Spleen (tissue), 11 donors: Measurements from ENCODE around the gene MAGI2. TPM values are rescaled to one million over a fixed set of nuclear protein-coding genes. Genes with fewer than 3 reads are reported as not detected.

Source experiments
- DNase-seq: peaks from one replicate; pipeline ENCODE4 v3.0.0-alpha.2; 2020
- H3K27ac ChIP-seq, 8 donors: fragments of 200-600 bp; sonication (generic) in 7 of 8; 1 replicate in 4 of 8; 2 replicates in 4 of 8; pipeline versions ENCODE4 v1.5.0 to v1.8.0; 2016 to 2021; ENCODE audit warnings: inconsistent platforms in 4 of 8, mild to moderate bottlenecking in 4 of 8, moderate library complexity in 1 of 8
- H3K27me3 ChIP-seq, 7 donors: fragments of 200-600 bp; sonication (generic) in 6 of 7; replicated peaks in 1 of 7; 1 replicate in 4 of 7; 2 replicates in 3 of 7; pipeline versions ENCODE4 v1.5.0 to v1.8.0; 2016 to 2021; ENCODE audit warnings: inconsistent platforms in 3 of 7, mild to moderate bottlenecking in 1 of 7
- H3K36me3 ChIP-seq, 6 donors: fragments of 200-600 bp; sonication (generic) in 5 of 6; 1 replicate in 4 of 6; 2 replicates in 2 of 6; pipeline versions ENCODE4 v1.5.0 to v1.8.0; 2016 to 2021; ENCODE audit warnings: inconsistent platforms in 2 of 6
- H3K4me1 ChIP-seq, 6 donors: fragments of 200-600 bp; sonication (generic) in 5 of 6; 1 replicate in 3 of 6; 2 replicates in 3 of 6; pipeline versions ENCODE4 v1.5.0 to v1.8.0; 2016 to 2021; ENCODE audit warnings: inconsistent platforms in 3 of 6
- H3K4me3 ChIP-seq, 8 donors: fragments of 200-600 bp; sonication (generic) in 7 of 8; 1 replicate in 4 of 8; 2 replicates in 4 of 8; pipeline versions ENCODE4 v1.5.0 to v1.8.0; 2016 to 2021; ENCODE audit warnings: inconsistent platforms in 4 of 8, mild to moderate bottlenecking in 4 of 8, moderate library complexity in 2 of 8
- H3K9me3 ChIP-seq, 8 donors: fragments of 200-600 bp; sonication (generic) in 7 of 8; 1 replicate in 4 of 8; 2 replicates in 4 of 8; pipeline versions ENCODE4 v1.5.0 to v1.8.0; 2016 to 2021; ENCODE audit warnings: inconsistent platforms in 4 of 8
- CTCF ChIP-seq, 11 experiments: fragments of 200-600 bp in 7 of 11; fragments of 450-650 bp in 4 of 11; sonication (generic) in 4 of 11; IDR thresholded peaks in 8 of 11; conservative IDR thresholded peaks in 3 of 11; 1 replicate in 7 of 11; 2 replicates in 4 of 11; pipeline versions ENCODE4 v1.4.0 to v1.8.0; 2016 to 2021; ENCODE audit warnings: antibody characterized with exemption in 11 of 11, inconsistent platforms in 4 of 11, mild to moderate bottlenecking in 1 of 11
- POLR2A ChIP-seq, 3 donors: fragments of 450-650 bp; IDR thresholded peaks; one replicate each; pipeline ENCODE4 v1.5.1; 2017; ENCODE audit warnings: antibody characterized with exemption in 3 of 3, mild to moderate bottlenecking in 1 of 3
- POLR2AphosphoS5 ChIP-seq, 3 donors: sonication (generic); formaldehyde crosslinking; IDR thresholded peaks; one replicate each; pipeline ENCODE4 v1.5.1; 2017; ENCODE audit warnings: antibody characterized with exemption in 3 of 3
- WGBS, 5 donors: extraction: QIAGEN DNeasy Blood & Tissue Kit in 3 of 5; methylation state at CpG; one replicate each; pipeline versions ENCODE4 v1.1.5 to v1.1.7; 2013 to 2018; 5-methylcytosine and 5-hydroxymethylcytosine counted together
- intact Hi-C: fragments of 100-400 bp; cut with DNase I; formaldehyde crosslinking; loops from one replicate; pipeline ENCODE4 v1.15.0; 2023; ENCODE audit warnings: low total_unique reads
- polyA plus RNA-seq, 3 donors: library from polyadenylated mRNA; stranded (reverse); fragments of 200-250 nt; gene quantifications; one replicate each; pipeline ENCODE4 v1.2.1, GENCODE V29; 2013
- total RNA-seq, 7 donors: library from RNA; depleted of rRNA in 3 of 7; stranded (reverse); fragments of >200 nt in 3 of 7; fragmentation: NEBNext Ultra II Directional in 4 of 7; extraction: Animal tissue kit (Norgen Biotek cat#: 25700) in 4 of 7; gene quantifications; one replicate each; pipeline versions ENCODE4 v1.1.0 to v1.2.1, GENCODE V29; 2016 to 2021
- donor health status: healthy with polysubstance abuse.
- donor health status: DM: no; HTN: no; CAD: no; lungs with moderate emphysema.
- donor health status: DM: no; HTN: no; CAD: no.
- donor health status: Bipolar disorder and iron deficiency.
- donor health status: healthy.
- donor health status: DM: no; HTN: no; CAD: no.
- donor health status: DM: yes; HTN: yes; CAD: no.

MAGI2 gene
- total and polyA plus RNA-seq, 10 donors: 0.74 to 18.1 (median 11.1) TPM

DNA sequence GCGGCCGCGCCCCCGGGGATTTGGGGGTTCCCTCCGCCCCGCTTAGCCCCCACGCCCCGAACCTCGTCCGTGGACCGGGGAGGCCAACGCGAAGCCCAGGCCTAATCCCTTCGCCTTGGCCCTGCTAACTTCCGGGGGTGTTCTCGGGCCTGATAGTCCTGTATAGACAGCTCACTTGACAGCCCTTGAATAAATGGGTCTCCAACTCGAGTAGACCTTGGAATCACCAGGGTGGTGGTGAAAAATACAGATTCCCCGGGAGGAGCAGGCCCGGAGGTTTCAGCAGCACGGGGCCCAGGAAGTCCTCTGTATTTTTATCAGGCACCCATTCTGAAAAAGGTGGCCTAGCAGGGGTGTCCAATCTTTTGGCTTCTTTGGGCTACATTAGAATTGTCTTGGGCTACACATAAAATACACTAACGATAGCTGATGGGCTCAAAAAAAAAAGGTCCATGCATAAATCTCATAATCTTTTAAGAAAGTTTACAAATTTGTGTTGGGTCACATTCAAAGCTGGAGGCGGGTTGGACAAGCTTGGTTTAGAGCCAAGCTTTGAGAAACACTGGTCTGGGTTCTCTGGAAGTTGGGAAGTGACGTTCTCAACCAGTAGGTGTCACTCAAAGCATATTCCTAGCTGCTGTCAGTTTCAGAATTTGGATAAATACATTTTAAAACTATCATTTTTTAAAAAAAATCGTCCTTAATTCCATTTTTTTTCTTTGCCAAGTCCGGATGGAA lies 1433.2 kb downstream of the MAGI2 start:
- TF ChIP-seq POLR2AphosphoS5 (IDR thresholded peaks at IDR 0.05) (no peak), CTCF (IDR thresholded peaks at IDR 0.05 in 8 of 11, conservative IDR thresholded peaks at IDR 0.05 in 3 of 11) (peak in 10 of 11 experiments; percentile 41 to 86 (median 62))
- Histone ChIP-seq H3K4me3 (peak overlapping the region; percentile 33 to 71 (median 58)), H3K36me3 (no peaks in the 10 kb centered on the region), H3K27me3 (peaks cover 0 to 9% (median 0%) of the 10 kb centered on the region in 7 donors), H3K27ac (peak overlapping the region; percentile 76 to 95 (median 90)), H3K9me3 (no peaks in the 10 kb centered on the region), H3K4me1 (peaks cover 0 to 28% (median 17%) of the 10 kb centered on the region in 6 donors)
- DNase-seq: no peak
- WGBS, 5 donors: 1 to 5% (median 3%) methylated on average over 15 to 25 of the region's 25 CpGs
- intact Hi-C loops: no loop called here

- DNase-seq: peak; percentile 92
- intact Hi-C loops: no loop called here
- H3K4me1 ChIP-seq: peaks cover 0 to 28% (median 17%) of the 10 kb centered on the region in 6 donors
- no peaks in the 10 kb centered on the region for H3K36me3 ChIP-seq
- TF ChIP-seq POLR2A (IDR thresholded peaks at IDR 0.05) (no peak), POLR2AphosphoS5 (IDR thresholded peaks at IDR 0.05) (peak; percentile 80 to 89 (median 88)), CTCF (IDR thresholded peaks at IDR 0.05 in 8 of 11, conservative IDR thresholded peaks at IDR 0.05 in 3 of 11) (peak in 1 of 11 experiments; percentile 11)
- H3K4me3 ChIP-seq: peak overlapping the region; percentile 33 to 71 (median 58)
- peak overlapping the region; percentile 76 to 95 (median 90) for H3K27ac ChIP-seq
- no peaks in the 10 kb centered on the region for H3K9me3 ChIP-seq
- peaks cover 0 to 9% (median 0%) of the 10 kb centered on the region in 7 donors for H3K27me3 ChIP-seq
- 1 to 2% (median 1%) methylated on average over 24 to 88 of the region's 88 CpGs for WGBS, 5 donors
These were observed 1433.9 kb downstream of the MAGI2 start for GRCh38 chr7:78019447-78020135.

GRCh38 chr7:78018641-78019446 lies 1434.6 kb downstream of the MAGI2 start:
- H3K9me3 ChIP-seq: no peaks in the 10 kb centered on the region
- H3K27me3 ChIP-seq: peaks cover 0 to 9% (median 0%) of the 10 kb centered on the region in 7 donors
- peak; percentile 79 for DNase-seq
- TF ChIP-seq POLR2A (IDR thresholded peaks at IDR 0.05) (no peak), POLR2AphosphoS5 (IDR thresholded peaks at IDR 0.05) (no peak), CTCF (IDR thresholded peaks at IDR 0.05 in 8 of 11, conservative IDR thresholded peaks at IDR 0.05 in 3 of 11) (no peak)
- no peaks in the 10 kb centered on the region for H3K36me3 ChIP-seq
- H3K4me3 ChIP-seq: peak overlapping the region; percentile 20 to 71 (median 38)
- 16 to 34% (median 20%) methylated on average over 23 to 51 of the region's 51 CpGs for WGBS, 5 donors
- intact Hi-C loops: no loop called here
- H3K27ac ChIP-seq: peak overlapping the region; percentile 22 to 95 (median 79)
- peaks cover 0 to 28% (median 17%) of the 10 kb centered on the region in 6 donors for H3K4me1 ChIP-seq
